Measurements from ENCODE around the gene FAM83F. TPM values are rescaled to one million over a fixed set of nuclear protein-coding genes. Genes with fewer than 3 reads are reported as not detected.

FAM83F gene
- total RNA-seq, 1 donor, result not detected

DNA sequence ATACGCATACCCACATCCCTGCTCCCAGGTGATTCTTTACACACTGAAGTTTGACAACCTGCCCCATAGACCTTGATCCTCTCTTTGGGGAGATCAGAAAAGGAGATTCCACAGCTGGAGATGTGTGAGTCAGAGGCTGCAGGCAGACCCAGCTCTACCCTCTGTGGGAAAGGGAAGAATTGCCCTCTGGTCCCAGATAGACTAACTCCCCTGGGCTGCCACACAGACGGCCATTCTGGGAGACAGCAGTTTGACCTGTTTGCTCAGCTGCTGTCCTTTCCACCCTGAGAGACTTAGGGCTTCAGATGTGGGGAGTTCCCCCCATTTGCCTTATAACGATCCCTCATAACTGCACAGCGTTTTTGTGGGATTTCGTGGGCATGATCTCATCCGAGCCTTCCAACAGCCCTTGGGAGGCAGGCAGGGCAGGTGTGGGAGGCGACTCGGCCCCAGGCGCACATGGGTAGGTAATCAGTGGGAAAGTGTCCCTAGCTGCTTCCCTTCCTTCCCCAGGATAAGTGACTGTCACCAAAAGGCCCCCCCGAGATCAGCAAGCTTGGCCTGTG, 14.1 kb downstream of the FAM83F start:
- DNase-seq (ENCODE audit: low read depth), result no peak
- TF ChIP-seq, protein P1, sequence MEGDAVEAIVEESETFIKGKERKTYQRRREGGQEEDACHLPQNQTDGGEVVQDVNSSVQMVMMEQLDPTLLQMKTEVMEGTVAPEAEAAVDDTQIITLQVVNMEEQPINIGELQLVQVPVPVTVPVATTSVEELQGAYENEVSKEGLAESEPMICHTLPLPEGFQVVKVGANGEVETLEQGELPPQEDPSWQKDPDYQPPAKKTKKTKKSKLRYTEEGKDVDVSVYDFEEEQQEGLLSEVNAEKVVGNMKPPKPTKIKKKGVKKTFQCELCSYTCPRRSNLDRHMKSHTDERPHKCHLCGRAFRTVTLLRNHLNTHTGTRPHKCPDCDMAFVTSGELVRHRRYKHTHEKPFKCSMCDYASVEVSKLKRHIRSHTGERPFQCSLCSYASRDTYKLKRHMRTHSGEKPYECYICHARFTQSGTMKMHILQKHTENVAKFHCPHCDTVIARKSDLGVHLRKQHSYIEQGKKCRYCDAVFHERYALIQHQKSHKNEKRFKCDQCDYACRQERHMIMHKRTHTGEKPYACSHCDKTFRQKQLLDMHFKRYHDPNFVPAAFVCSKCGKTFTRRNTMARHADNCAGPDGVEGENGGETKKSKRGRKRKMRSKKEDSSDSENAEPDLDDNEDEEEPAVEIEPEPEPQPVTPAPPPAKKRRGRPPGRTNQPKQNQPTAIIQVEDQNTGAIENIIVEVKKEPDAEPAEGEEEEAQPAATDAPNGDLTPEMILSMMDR (IDR thresholded peaks at IDR 0.05; ENCODE audit: insufficient read depth, low read depth, low read length), result no peak
- no peak overlapping the region for H3K4me3 ChIP-seq (ENCODE audit: low read depth, low read length)

DNA sequence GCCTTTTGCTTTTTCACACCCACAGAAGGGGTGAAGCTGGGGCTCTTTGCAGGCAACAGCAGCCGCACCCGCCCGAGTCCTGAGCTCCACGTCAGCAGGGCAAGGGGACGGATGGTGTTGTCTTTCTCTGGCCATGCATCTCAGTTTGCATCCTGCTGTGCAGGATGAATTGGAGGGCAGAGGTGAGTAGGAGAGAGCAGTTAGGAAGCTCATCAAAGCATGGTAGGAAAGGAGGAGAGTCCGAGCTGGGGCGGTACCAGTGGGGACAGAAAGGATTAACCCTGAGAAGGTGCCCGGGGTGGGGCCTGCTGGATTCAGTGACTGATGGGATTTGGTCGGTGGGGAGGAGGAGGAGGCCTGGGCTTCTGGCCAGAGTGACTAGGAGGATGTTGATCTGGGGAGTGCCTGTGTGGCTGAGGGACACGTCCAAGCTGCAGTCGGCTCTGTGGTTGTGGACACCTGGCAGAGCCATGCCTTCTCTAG, 14.6 kb downstream of the FAM83F start:
- TF ChIP-seq, protein P1 (IDR thresholded peaks at IDR 0.05; ENCODE audit: insufficient read depth, low read depth, low read length), result no peak
- H3K4me3 ChIP-seq (ENCODE audit: low read depth, low read length), result no peak overlapping the region
- no peak for DNase-seq (ENCODE audit: low read depth)

DNA sequence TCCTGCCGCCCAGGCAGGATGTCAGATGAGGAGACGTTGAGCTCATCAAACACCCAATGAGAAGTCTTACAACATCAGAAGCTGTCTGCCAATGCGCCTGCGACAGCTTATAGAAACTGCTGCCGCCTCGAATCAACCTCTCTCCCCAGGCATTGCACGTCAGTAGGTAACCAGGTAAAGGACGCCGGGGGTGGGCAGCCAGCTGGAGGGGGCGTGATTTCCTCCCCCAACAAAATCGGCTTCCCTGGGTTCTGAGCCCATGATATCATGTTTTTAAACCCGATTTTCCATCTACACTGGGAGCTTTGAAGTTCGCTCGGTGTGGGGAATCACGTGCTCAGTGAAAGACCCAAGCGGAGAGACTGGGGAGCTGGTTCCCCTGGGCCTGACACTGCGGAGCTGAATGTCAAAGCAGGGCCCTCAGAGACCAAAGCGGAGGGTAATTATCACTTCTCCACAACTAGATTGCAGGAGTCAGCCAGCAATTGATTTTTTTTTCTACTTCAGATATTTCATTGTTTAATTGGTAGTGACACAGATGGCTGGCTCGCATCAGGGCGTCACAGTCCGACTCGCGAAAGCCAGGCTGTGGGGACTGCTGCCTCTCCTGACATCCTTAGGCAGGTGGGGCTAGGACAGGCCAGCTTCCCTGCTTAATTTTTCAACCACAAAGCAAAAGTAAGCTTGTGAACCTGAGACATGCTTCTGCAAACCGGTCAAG, 15.4 kb downstream of the FAM83F start:
- TF ChIP-seq, protein P1 (IDR thresholded peaks at IDR 0.05; ENCODE audit: insufficient read depth, low read depth, low read length), result no peak
- H3K4me3 ChIP-seq (ENCODE audit: low read depth, low read length), result no peak overlapping the region
- DNase-seq (ENCODE audit: low read depth), result no peak

DNA sequence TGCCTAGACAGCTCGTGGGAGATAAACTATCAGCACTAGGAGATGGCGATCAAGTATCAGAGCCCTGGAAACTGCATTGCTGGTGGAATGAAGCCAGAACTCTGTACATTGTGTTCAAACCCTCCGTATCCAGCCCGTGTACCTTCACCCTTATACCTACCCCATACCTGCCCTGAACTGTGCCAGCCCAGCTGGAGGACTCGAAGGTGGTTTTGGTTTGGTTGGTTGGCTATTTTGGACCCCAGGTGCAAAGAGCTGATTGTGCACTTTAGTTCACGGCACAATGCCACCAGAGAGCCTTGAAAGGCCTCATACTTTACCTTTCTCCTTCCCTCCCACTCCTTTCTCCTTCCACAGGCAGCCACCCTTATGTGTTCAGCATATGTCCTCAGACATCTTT, 16.0 kb downstream of the FAM83F start:
- no peak for DNase-seq (ENCODE audit: low read depth)
- no peak overlapping the region for H3K4me3 ChIP-seq (ENCODE audit: low read depth, low read length)
- TF ChIP-seq, protein P1 (IDR thresholded peaks at IDR 0.05; ENCODE audit: insufficient read depth, low read depth, low read length), result no peak

DNA sequence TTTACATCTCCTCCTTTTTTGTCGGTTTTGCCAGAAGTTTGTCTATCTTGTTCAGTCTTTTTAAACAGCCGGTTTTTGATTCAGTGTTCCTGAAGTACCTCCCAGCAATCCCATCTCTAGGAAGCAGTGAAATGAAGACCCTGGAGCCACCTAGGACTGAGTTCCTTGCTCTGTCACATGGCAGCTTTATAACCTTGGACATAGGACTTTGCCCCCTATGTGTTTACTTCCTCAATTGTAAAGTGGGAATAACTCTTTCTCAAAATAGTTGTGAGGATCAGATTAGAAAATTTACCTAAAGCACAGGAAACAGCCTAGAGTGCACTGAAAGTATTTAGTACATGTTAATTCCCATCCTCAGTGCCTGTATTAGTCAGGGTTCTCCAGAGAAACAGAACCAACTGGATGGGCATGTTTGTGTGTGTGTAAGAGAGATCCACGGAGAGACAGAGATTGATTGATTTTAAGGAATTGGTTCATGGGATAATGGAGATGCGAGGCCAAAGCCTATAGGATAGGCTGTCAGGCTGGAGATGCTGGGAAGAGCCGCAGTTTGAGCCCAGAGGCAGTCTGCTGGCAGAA, 20.0 kb downstream of the FAM83F start:
- TF ChIP-seq, protein P1 (IDR thresholded peaks at IDR 0.05; ENCODE audit: insufficient read depth, low read depth, low read length), result no peak
- no peak for DNase-seq (ENCODE audit: low read depth)
- H3K4me3 ChIP-seq (ENCODE audit: low read depth, low read length), result no peak overlapping the region

DNA sequence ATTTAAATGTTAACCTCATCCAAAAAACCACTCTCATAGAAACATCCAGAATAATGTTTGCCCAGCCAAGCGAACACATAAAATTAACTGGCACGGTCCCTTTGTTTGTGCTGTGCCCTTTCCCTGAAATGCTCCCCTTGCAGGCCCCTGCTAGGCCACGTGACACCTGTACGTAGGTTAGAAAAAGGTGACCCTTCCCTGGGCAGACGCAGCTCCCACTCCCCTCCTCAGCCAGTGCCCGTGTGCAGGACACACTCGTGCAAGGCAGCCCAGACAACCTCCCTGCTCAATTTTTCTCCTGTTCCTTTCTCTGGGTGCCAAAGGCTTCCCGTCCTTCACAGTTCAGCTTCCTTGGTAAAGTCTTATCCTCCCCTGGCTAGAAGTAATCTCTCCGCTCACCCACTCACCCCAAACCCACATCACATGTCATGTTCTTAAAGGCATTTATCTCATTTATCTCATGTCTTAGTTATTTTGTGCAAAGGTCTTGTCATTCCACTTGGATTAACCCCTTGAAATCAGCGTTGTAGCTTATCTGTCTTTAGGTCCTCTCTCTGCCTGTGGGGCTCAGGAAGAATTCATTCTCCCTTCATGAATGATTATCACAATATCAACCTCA, 20.7 kb downstream of the FAM83F start:
- TF ChIP-seq, protein P1 (IDR thresholded peaks at IDR 0.05; ENCODE audit: insufficient read depth, low read depth, low read length), result no peak
- H3K4me3 ChIP-seq (ENCODE audit: low read depth, low read length), result no peak overlapping the region
- DNase-seq (ENCODE audit: low read depth), result no peak

Data from fibroblast of villous mesenchyme (primary cell).